SU-DHL-6 (cell line): Measurements from ENCODE around the gene CACNB2.

ENCODE experiments used
- H2AFZ ChIP-seq: fragments of 200-600 bp; sonication (generic); 2 replicates; pipeline ENCODE4 v1.6.1; 2014; ENCODE audit warnings: low read depth, mild to moderate bottlenecking, moderate library complexity, mixed read lengths, antibody characterized with exemption, low read length; ENCODE audit not compliant: severe bottlenecking
- H3F3A ChIP-seq: fragments of 200-600 bp; shearing (Covaris generic); 2 replicates; pipeline ENCODE4 v1.6.0; 2016; ENCODE audit warnings: antibody characterized with exemption, mild to moderate bottlenecking; ENCODE audit not compliant: insufficient read depth
- H3K27ac ChIP-seq: fragments of 200-600 bp; sonication (generic); 2 replicates; pipeline ENCODE4 v1.5.1; 2016; ENCODE audit warnings: low read depth, mild to moderate bottlenecking, low read length, moderate library complexity, mixed read lengths
- H3K27me3 ChIP-seq: fragments of 200-600 bp; sonication (generic), shearing (Covaris generic); 2 replicates; pipeline ENCODE4 v1.6.0; 2014; ENCODE audit warnings: mild to moderate bottlenecking, low read length
- H3K36me3 ChIP-seq: fragments of 200-600 bp; sonication (generic); 2 replicates; pipeline ENCODE4 v1.6.1; 2014; ENCODE audit warnings: mild to moderate bottlenecking, low read length, mixed read lengths
- H3K4me2 ChIP-seq: fragments of 300-600, 200-600 bp; shearing (Covaris generic), sonication (generic); 2 replicates; pipeline ENCODE4 v1.6.0; 2014; ENCODE audit warnings: low read length, low read depth, mild to moderate bottlenecking; ENCODE audit not compliant: poor library complexity, severe bottlenecking
- H3K4me3 ChIP-seq: fragments of 200-600 bp; sonication (generic); 2 replicates; pipeline ENCODE4 v1.5.1; 2014; ENCODE audit warnings: antibody characterized with exemption, low read length, mild to moderate bottlenecking, mixed read lengths; ENCODE audit not compliant: insufficient read depth, poor library complexity, severe bottlenecking
- H3K79me2 ChIP-seq: fragments of 200-600 bp; sonication (generic); 2 replicates; pipeline ENCODE4 v1.6.1; 2014; ENCODE audit warnings: mild to moderate bottlenecking, low read length, moderate library complexity; ENCODE audit not compliant: insufficient read depth
- H3K9ac ChIP-seq: fragments of 200-600 bp; sonication (generic); 2 replicates; pipeline ENCODE4 v1.7.0; 2014; ENCODE audit warnings: mild to moderate bottlenecking, low read length
- H3K9me2 ChIP-seq: fragments of 200-600 bp; sonication (generic); replicated peaks from 2 replicates; pipeline ENCODE4 v1.6.1; 2014; ENCODE audit warnings: low read length; ENCODE audit not compliant: insufficient read depth
- H3K9me3 ChIP-seq: fragments of 200-600 bp; sonication (generic); 2 replicates; pipeline ENCODE4 v1.6.1; 2014; ENCODE audit warnings: low read length, mixed read lengths; ENCODE audit not compliant: insufficient read depth
- H4K20me1 ChIP-seq: fragments of 200-600 bp; sonication (generic); 2 replicates; pipeline ENCODE4 v1.6.1; 2014; ENCODE audit warnings: low read depth, mild to moderate bottlenecking, antibody characterized with exemption, low read length, moderate library complexity, mixed read lengths
- CTCF ChIP-seq: fragments of 200-600 bp; sonication (generic); IDR thresholded peaks from one replicate; pipeline ENCODE4 v1.5.1; 2017; ENCODE audit warnings: antibody characterized with exemption, mild to moderate bottlenecking, low read length, moderate library complexity; ENCODE audit not compliant: insufficient read depth, poor library complexity, severe bottlenecking
- EZH2phosphoT487 ChIP-seq: fragments of 200-600 bp; sonication (generic), shearing (Covaris generic); conservative IDR thresholded peaks from 2 replicates; pipeline ENCODE4 v1.6.1; 2018; ENCODE audit warnings: mild to moderate bottlenecking, antibody characterized with exemption, low read length, moderate library complexity, mixed read lengths

CACNB2 gene

GRCh38 chr10:18137111-18137510 is 3.1 kb upstream of the CACNB2 start:
- no peaks in the 10 kb centered on the region for H3F3A ChIP-seq
- H3K4me3 ChIP-seq, result no peak overlapping the region
- H3K79me2 ChIP-seq, result no peaks in the 10 kb centered on the region
- no peaks in the 10 kb centered on the region for H4K20me1 ChIP-seq
- no peak overlapping the region for H2AFZ ChIP-seq
- H3K9ac ChIP-seq, result no peak overlapping the region
- no peaks in the 10 kb centered on the region for H3K36me3 ChIP-seq
- no peaks in the 10 kb centered on the region for H3K9me3 ChIP-seq
- H3K4me2 ChIP-seq, result no peak overlapping the region
- TF ChIP-seq CTCF (no peak), EZH2phosphoT487 (no peak)
- no peak overlapping the region for H3K27ac ChIP-seq
- no peaks in the 10 kb centered on the region for H3K9me2 ChIP-seq
- no peaks in the 10 kb centered on the region for H3K27me3 ChIP-seq

GRCh38 chr10:18140957-18141845 is 977 bp downstream of the CACNB2 start:
- H3K27ac ChIP-seq, result no peak overlapping the region
- no peak overlapping the region for H2AFZ ChIP-seq
- no peak overlapping the region for H3K4me2 ChIP-seq
- no peak overlapping the region for H3K4me3 ChIP-seq
- no peaks in the 10 kb centered on the region for H3F3A ChIP-seq
- H3K9ac ChIP-seq, result no peak overlapping the region
- H3K79me2 ChIP-seq, result no peaks in the 10 kb centered on the region
- H3K27me3 ChIP-seq, result no peaks in the 10 kb centered on the region
- no peaks in the 10 kb centered on the region for H3K9me2 ChIP-seq
- H3K36me3 ChIP-seq, result no peaks in the 10 kb centered on the region
- no peaks in the 10 kb centered on the region for H3K9me3 ChIP-seq
- no peaks in the 10 kb centered on the region for H4K20me1 ChIP-seq
- TF ChIP-seq CTCF (no peak), EZH2phosphoT487 (no peak)

GRCh38 chr10:18142151-18142550 is 1.9 kb downstream of the CACNB2 start:
- H2AFZ ChIP-seq, result no peak overlapping the region
- H3K4me3 ChIP-seq, result no peak overlapping the region
- no peaks in the 10 kb centered on the region for H3K9me3 ChIP-seq
- no peak for TF ChIP-seq CTCF
- no peaks in the 10 kb centered on the region for H3K27me3 ChIP-seq
- no peaks in the 10 kb centered on the region for H3K36me3 ChIP-seq
- H3K79me2 ChIP-seq, result no peaks in the 10 kb centered on the region
- H3K9ac ChIP-seq, result no peak overlapping the region
- no peaks in the 10 kb centered on the region for H4K20me1 ChIP-seq
- H3K27ac ChIP-seq, result no peak overlapping the region
- H3K4me2 ChIP-seq, result no peak overlapping the region
- H3F3A ChIP-seq, result no peaks in the 10 kb centered on the region
- no peaks in the 10 kb centered on the region for H3K9me2 ChIP-seq
